GM03348 (cell line): ENCODE results near the gene ZNF438.

Source experiments
- DNase-seq: peaks from one replicate; pipeline ENCODE4 v3.0.0; 2012; ENCODE audit warnings: low spot score

ZNF438 gene

DNA sequence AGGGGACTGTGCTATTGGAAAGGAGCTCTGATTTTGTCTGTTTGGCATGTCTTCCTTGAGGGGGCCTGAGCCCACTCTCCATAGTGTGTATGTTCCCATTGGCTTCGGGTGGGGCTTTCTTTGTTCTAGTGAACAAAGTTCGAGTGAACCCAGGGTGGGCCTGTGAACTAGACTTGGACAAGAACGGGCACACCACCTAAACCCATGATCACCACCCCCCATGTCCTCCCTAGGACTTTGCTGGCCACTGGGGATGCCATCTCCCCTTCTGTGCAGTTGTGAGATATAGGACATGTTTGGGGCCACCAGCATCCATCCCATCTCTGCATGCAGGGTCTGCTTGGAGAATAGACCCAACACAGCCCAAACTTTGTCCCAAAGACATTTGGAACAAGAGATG is 206.6 kb downstream of the ZNF438 start:
- no peak for DNase-seq

DNA sequence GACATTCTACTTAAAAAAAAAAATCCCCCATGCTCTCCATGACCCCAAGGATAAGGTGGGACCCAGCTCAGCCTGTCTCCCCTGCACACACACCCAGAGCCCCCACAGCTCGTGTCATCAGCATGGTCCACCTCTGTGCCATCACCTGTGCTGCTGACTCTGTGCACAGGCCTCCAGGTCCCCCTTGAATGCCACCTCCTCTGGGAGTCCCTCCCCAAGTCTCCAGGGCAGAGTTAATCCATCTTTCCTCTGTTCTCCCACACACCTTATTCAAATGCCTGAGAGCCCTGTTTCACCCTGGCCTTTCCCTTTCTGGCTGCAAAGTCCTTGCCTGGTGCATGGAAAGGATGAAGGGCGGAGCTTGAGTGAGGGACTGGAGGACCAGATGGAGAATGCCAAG is 208.0 kb downstream of the ZNF438 start:
- no peak for DNase-seq

DNA sequence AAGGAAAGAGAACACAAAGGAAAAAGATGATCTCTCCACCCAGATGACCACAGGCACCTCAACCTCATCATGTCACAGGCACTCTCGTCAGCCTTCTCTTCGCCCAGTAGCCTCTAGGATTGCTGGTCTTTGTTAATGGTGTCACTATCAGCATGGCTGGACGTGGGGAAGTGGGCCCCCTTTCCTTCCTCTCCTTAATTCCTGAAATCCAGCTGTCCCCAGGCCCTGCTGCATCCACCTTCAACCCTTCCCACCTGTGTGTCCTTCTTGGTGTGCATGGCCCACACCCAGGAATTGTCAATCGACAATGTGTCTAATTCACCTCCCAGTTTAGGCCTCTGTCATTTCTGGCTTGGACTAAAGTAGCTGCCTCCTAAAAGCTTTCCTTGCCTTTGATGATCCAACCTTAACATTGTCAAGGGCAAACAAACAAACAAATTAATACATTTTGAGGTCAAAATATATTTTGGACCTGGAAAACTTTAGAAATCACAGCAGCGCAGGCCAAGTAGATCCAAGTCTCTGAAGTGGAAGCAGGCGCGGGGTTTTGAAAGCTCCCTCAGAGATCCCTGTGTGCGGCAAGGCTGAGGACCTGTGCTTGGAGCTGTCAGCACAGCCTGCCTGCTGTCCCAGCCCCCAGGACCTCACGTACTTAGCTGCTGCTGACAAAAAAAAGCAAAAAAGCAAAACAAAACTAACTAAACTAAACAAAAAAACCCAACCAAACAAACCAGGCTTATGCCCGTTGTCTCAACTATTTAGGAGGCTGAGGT is 208.8 kb downstream of the ZNF438 start:
- no peak for DNase-seq

DNA sequence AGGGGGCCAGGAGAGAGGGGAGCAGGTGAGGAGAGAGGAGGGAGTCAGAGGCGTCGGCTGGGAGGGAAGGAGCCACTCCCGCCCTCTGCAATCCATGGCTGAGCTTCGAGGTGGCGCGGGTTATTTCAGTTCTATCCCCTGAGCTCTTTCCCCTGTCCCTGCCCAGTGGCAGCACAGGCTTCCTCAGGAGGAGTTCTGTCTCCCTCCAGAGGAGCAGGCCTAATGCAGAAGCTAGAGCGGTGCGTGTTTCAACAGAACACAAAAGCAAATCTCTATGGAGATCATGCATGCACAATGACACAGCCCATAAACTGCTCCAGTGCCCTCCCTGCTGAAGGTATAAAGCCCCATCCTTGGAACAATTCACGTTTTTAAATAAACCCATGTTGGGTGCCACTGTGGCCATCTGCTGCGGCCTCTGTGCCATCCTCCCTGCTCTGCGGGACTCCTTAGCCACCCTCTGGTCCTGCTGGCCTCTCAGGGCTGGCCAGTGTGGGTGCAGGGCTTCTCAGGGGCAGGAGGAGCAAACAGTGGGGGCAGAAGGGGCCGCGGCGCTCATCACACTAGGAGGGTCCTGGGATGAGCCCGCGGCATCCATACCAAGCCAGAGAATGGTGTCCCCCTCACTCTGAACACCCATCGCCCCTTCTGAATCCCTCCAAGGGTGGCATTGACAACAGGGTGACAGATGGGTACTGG is 209.5 kb downstream of the ZNF438 start:
- DNase-seq: peak; percentile 31

DNA sequence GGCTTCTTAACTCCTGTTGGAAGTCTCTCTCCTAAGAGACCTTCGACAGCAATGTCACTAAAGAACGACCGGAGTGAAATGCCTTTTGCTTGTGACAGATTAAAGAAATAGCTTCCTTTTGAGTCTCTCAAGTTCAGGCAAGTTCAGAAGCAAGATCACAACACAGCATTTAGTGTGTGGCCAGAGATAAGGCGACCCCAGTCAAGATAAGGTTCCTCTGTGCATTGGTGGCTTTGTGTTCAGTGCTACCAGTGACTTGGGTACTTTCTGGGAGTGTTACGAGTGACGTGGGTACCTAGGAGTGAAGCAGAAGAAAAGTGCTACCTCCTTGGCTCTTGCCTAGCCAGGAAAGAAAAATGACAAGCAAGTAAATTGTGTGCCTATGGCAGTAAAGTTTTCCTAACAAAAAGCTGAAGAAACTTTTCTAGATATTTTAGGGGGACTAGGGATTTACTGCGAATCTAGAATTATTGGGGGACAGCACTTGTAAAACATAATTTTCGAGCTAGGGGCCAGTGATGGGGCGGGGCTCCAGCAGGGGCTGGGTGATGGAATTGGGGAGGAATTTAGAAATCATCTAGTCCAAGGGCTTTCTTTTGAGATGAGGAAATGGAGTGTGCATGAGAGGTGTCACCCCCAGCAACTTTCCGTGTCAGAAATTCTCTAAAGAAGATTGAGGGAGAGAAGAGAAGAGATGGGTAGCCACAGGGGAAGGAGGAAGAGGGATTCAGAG is 210.2 kb downstream of the ZNF438 start:
- peak; percentile 42 for DNase-seq

DNA sequence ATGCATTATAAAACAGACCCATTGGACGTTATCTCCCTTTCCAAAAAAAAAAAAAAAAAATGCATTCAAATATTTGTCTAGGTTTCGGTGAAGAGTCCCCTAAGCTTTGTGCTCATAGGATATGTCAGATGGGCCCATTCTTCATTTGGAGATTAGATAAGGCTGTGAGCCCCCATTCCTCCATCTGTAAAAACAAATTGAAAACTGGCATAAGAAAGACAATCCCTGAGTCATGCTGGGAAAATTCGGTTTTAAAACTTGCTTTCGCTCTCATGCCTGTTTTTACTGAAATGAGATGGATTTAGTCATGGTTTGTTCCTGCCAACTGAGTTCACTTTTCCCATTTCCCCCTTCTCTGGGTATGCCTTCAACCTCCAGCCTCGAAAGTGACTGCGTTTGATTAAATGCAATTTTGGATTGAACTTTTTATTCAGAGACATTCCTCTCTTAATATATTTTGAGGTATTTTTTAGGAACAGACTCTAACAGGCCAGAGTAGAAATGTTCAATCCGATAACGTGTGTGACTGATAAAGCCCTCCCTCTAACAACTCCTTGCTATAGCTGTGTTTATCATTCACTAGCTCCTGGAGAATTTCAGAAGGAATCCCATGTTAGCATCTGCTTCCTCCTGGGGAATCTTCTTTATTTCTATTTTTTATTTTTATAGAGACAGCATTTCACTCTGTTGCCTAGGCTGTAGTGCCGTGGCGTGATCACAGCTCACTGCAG is 211.2 kb downstream of the ZNF438 start:
- peak; percentile 80 for DNase-seq

DNA sequence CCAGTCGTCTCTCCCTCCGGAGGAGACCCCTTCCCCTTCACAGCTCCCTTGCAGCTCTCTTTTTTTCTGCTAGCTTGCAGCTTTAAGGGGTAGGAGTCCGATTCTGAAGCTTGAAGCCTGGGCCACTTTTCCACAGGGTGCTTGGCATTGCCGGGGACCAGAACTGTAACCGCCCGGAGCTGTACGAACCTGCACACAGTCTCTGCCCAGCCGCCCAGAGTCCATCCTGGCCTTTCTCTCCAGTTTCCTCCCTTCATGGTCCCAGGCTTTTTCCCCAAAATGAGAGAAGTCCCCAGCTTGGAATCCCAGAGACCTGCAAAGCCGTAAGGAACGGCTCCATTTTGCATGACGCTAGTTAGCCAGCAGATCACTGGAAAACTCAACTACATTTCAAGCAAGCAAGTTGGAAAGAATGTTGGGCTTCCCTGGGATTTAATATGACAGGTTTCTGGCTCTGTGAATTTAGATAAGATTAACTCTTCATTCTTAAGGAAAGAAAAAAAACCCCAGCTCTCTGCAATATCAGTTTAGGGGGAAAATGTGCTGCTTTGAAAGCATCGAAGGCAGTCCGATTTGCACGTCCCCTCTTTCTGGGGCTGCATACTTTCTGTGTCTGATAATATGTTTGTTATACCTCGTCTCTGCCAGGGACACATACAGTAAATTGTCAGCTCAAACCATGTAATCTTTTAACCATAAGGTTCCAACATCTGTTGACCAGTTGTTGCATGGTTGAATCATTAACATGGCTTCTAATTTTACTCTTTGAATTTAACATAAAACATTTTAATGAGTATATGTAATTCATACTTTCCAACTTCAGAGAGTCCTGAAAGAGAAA is 212.1 kb downstream of the ZNF438 start:
- DNase-seq: peak; percentile 48

DNA sequence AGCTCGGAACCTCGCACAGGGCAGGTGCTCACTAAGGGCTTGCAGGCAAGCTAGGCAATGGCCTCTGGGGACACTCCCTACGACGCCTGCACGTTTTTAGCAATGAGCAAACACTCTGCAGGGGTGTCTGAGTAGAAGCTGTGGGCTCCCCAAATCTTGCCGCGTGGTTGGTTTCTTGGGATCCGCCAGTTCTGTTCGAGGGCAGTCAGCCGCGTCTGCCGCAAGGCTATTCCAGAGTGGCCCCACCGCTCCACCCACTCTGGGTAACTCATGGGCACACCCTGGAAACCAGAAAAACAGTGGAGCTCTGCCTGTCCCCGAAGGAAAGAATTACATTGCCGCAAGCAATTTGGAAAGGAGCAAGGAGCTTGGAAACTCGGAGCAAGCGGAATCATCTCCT is 212.8 kb downstream of the ZNF438 start:
- DNase-seq: peak; percentile 73

DNA sequence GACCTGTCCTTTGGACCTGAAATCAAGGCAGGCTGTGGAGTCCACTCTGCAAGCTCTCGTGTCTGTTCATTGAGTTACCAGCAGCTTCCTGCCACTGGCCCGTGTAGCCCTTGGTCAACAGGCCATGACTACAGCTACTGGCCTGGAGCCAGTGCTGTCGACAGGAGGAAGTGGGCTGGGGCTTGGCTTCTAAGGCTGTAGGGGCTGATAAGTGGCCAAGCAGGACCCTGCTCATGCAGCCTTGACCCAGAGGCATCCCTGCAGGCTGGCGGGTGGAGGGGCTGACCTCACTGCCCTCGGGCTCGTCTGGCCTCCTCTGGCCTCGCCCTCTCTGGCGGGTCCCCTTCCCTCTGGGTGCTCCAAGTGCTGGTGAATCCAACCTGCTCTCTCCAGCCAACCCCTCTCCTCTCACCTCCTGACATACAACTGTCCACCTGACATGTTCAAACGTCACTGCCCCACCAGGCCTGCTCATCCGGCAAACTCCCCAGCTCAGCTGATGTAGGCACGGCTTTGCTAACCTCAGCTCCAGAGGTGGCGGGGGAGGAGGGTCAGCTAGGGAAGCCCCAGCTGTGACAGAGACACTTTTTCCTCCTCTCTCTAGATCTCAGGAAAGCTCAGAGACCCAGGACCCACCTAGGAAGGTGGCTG is 213.5 kb downstream of the ZNF438 start:
- no peak for DNase-seq

DNA sequence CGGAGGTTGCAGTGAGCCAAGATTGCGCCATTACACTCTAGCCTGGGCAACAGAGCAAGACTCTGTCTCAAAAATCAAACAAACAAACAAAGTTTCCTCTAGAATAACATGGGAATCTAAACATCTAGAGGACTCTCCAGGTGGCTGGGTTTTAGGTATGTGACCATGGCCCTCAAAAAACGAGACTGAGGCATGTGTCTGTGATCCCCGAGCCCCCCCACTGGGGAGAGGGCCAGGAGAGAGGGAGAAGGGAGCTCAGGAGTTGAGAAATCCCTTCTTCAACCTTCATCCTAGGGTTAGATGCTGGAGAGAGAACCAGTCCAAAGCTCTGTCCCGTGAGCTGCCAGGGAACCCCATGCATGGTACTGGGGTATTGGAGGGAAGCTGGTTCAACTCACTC is 214.1 kb downstream of the ZNF438 start:
- no peak for DNase-seq

DNA sequence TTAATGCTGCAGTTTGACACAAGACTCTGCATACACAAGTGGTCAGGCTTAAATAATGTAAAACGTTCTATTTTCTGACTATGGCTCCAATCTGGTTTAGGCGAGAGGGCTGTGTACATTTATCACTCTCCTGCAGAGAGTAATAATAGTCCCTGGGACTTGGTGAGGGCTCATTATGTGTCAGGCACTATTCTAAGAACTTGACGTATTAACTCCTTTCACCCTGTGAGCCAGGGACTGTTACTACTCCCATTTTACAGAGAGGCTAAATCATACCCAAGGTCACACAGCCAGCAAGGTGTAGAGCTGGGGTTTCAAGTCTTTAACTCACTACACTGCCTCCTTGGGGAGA is 214.9 kb downstream of the ZNF438 start:
- no peak for DNase-seq

DNA sequence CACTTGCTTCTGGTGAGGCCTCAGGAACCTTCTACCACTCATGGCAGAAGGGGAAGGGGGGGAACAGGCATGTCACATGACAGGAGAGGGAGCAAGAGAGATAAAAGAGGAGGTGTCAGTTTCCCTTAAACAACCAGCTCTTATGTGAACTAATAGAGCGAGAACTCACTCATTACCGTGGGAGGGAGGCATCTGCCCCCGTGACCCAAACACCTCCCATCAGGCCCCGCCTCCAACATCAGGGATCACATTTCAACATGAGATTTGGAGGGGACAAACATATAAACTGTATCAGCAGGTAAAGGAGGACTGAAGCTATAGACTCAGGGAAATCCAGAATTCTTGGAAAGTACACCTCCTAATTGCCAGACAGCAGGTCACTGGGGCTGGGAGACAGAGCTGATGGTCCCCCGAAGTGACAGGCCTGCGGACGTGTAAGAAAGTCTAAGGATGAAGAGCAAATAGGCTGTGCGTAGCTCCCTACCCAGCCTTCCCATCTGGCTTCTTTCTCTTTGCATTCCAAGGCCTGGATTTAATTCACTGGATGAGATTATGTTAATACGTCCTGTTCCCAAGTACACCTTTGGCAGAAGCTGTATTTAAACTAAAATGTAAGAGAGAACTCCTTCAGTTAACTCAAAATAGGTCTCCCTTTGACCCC is 215.4 kb downstream of the ZNF438 start:
- no peak for DNase-seq

DNA sequence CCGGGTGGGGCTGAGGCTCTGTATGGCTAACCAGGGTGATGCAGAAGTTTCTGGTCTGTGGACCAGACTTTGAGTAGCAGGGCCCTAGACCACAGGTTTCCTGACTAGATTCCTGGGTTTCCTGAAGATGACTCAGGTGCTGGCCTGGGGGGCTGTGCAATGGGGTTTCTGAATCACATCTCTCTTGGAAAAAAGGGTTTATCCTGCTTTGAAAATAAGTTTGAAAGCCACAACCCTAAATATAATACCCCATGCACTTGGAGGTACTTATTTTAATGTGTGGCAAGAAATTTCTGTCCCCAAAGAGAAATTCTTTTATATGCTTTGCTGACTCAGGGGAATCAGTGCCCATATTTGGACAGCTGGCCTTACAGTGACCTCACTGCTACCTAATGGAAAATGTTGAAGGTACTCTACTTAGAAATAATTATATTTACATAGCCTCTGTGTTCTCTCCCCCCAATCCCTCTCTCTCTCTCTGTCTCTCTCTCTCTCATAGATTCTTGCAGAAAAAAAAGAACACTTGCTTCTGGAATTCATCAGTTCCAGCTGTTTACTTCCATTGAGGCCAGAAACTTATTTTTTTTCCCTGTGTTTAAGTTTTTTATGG is 217.7 kb downstream of the ZNF438 start:
- peak; percentile 72 for DNase-seq

DNA sequence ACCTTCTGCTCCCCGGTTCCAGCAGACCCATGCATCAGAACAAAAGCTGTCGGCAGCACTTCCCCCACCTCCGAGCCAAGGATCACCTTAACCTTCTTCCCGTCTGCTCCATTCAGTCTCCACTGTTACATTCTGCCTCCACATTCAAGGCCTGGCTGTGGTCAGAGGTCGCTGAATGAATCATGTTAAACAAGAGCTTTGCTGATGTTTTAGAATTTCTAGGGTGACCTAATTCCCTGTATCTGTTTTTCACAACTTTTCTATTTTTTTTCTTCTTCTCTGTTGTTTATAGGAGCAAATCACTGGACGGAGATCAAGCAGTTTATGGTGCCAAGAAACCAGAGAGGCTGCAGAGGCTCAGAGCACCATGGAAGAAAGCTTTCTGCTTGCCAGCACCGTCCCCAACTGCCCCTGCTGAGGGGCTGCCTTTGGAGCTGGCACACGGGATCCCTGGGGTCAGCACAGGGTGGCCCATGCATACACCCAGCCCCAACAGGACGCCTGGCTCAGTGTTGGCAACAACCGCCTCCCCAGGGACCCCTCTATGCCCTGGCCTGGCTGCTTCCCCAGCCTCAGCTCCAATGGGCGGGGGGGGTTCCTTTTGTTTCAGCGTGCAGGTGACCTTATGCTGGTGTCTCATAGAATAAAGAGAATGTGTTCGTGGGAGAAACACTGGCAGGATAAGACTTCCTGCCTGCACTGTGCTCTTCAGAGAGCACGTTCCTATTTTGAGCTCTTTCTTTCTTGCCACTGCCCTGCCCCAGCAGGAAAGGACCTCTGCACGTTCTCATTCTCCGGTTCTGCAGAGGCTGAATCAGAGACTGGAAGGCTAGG is 219.4 kb downstream of the ZNF438 start:
- DNase-seq: peak; percentile 76

DNA sequence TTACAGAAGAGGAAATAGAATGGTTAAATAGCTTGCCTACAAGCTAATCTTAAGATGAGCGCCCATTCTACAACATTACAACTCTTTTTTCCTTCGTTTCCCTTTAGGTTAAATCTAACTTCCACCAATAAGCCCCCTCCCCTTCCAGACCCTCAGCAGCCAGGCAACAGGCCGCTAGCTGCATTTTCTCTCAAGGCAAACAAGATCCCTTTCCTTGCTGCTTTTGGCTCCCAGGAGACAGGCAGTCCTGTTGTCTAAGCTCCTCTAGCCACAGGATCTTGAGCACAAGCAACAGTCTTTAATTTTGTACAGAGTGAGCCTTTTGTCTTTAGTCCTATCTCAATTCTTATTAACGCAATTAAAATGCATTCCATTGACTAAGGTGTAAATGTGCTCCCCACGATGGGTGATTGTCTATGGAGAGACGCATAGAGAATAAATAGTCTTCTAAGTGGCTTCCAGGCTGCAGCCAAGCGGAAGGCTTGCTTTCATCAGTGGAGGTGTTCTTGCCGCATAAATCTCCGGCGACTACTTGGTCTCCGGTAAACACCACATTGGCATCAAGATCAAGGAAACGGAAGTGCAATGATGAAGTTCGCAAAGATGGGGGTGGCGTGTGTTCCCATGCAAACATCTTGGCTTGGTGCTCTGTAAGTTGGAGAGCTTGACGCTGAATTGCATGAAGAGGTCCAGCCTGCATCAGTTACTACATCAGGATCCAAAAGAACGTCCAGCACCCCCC is 220.2 kb downstream of the ZNF438 start:
- no peak for DNase-seq

DNA sequence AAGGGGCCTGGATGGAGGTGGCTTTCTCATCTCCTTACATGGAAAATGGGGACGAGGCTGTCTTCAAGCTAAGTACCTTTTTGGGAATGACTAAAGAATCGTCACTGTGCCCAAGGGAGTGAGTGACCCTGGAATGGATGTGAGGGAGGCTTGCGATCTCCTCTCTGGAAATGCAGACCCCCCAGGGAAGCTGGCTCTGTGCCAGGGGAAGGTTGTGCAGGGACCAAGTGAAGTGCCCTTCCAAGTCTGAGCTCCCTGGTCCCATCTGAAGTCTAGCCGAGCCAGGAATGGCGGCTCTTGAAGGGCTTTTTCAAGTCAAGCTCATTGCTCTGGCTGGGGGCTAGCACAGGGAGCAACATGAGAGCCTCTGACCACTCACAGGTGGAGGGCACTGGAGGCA is 221.2 kb downstream of the ZNF438 start:
- DNase-seq: no peak

DNA sequence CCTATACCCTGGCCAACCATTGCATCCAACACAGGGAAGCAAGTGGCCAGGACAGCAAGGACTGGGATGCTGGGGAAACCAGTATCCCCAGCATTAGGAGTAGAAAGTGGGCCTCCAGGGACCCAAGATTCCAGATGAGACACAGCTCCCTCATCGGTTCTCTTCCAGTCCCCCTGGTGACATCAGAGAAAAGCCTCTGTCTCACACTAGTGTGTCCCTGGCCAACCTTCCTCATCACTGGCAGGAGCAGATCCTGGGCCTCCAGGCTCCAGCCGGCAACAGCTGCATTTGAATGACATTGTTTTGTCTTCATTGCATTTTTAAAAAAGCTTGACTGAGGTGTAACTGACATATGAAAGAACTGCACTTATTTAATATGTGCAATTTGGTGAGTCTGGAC is 224.8 kb downstream of the ZNF438 start:
- no peak for DNase-seq

DNA sequence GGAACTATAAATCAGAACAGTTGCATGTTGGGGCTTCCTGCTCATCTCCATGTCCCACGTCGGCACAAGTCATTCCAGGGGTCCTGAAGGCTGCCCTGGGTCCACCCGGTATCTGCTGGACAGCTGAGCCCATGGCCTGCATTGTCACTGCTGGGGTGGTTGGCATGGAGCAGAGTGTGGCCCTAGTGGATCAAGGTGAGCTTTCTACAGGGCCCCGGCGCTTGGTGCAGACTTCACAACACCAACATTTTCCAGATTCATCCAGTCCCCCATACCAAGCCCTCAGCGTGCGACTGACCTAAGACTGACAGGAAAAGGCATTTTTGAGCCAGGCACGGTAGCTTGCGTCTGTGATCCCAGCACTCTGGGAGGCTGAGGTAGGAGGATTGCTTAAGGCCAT is 226.6 kb downstream of the ZNF438 start:
- DNase-seq: no peak
